K562 (cell line): ENCODE measurements around the gene TMEM179. TPM values are rescaled to one million over a fixed set of nuclear protein-coding genes. Genes with fewer than 3 reads are reported as not detected.
A peak's percentile ranks its signal among the peaks of the same experiment; 100 is the strongest.

Experiments
- ATAC-seq: fragments of 200-7000 bp; cut with Tn5 transposase; 3 replicates; pipeline ENCODE4 v1.9.1; 2020; ENCODE audit warnings: moderate library complexity
- BruUV-seq: library from RNA; stranded (reverse); fragments of 400-500 nt; replicated peaks from 2 replicates; lab custom pipeline; 2021; lab: Mats Ljungman, UMichigan
- CTCF ChIA-PET: fragments of 300-600 bp; formaldehyde crosslinking; extraction: SDS; loops from one replicate; lab custom pipeline; 2021; ENCODE audit warnings: low intra/inter-chr PET ratio; lab: Yijun Ruan, JAX
- POLR2A ChIA-PET: fragments of 300-600, 350-650 bp; sonication (Branson Sonifier 250); formaldehyde crosslinking; extraction: SDS; loops from one replicate; lab custom pipeline; 2021; ENCODE audit warnings: antibody characterized with exemption, inconsistent platforms; lab: Yijun Ruan, JAX
- DNase-seq, 4 experiments: peaks; one replicate each; pipeline versions ENCODE4 v3.0.0 to v3.0.0-alpha.2; 2011 to 2018; ENCODE audit warnings: low spot score in 3 of 4, mixed read lengths in 3 of 4; ENCODE audit errors: extremely low read depth in 1 of 4
- FAIRE-seq: peaks from 2 replicates; lab custom pipeline; 2011; peaks lifted over from hg19 to GRCh38; lab: Jason Lieb, UNC
- H2AFZ ChIP-seq: 2 replicates; pipeline ENCODE4 v1.6.0; 2011; ENCODE audit warnings: low read depth, low read length, control low read depth, inconsistent platforms
- H3K27ac ChIP-seq: fragments of 200-600 bp; 3 replicates; pipeline ENCODE4 v1.8.0; 2011; ENCODE audit warnings: low read depth, mild to moderate bottlenecking, control low read depth, inconsistent platforms, low read length, moderate library complexity, mixed read lengths; ENCODE audit errors: extremely low read depth
- H3K27me3 ChIP-seq, 2 experiments: fragments of 300-600 bp in 1 of 2; 2 replicates in 1 of 2; 3 replicates in 1 of 2; pipeline versions ENCODE4 v1.6.0 to v1.8.0; 2011; ENCODE audit warnings: inconsistent platforms in 2 of 2, low read length in 2 of 2, mild to moderate bottlenecking in 1 of 2, mixed read lengths in 1 of 2, moderate library complexity in 1 of 2; ENCODE audit not compliant: control insufficient read depth in 2 of 2, insufficient read depth in 2 of 2
- H3K36me3 ChIP-seq: fragments of 300-600 bp; 3 replicates; pipeline ENCODE4 v1.8.0; 2011; ENCODE audit warnings: mild to moderate bottlenecking, low read length, inconsistent platforms; ENCODE audit not compliant: control insufficient read depth, insufficient read depth
- H3K4me1 ChIP-seq, 2 experiments: fragments of 200-600 bp in 1 of 2; replicated peaks in 1 of 2; 2 replicates in 1 of 2; 3 replicates in 1 of 2; pipeline versions ENCODE4 v1.5.1 to v1.8.0; 2011; ENCODE audit warnings: inconsistent platforms in 2 of 2, low read length in 2 of 2, mild to moderate bottlenecking in 1 of 2, mixed read lengths in 1 of 2, moderate library complexity in 1 of 2; ENCODE audit not compliant: control insufficient read depth in 2 of 2, insufficient read depth in 2 of 2
- H3K4me2 ChIP-seq: 2 replicates; pipeline ENCODE4 v1.6.1; 2011; ENCODE audit warnings: low read length, control low read depth, inconsistent platforms, mixed read lengths; ENCODE audit not compliant: insufficient read depth
- H3K4me3 ChIP-seq: fragments of 200-600 bp; sonication (generic), shearing (Covaris generic); 2 replicates; pipeline ENCODE4 v1.5.1; 2016; ENCODE audit warnings: control low read depth, inconsistent platforms
- H3K79me2 ChIP-seq: fragments of 200-600 bp; 3 replicates; pipeline ENCODE4 v1.8.0; 2011; ENCODE audit warnings: low read length, inconsistent platforms; ENCODE audit not compliant: control insufficient read depth, insufficient read depth
- H3K9ac ChIP-seq, 2 experiments: 2 replicates each; pipeline versions ENCODE4 v1.6.0 to v1.6.1; 2011; ENCODE audit warnings: low read depth in 2 of 2, low read length in 2 of 2, control low read depth in 1 of 2, inconsistent platforms in 1 of 2, mild to moderate bottlenecking in 1 of 2, mixed read lengths in 1 of 2; ENCODE audit not compliant: insufficient read depth in 1 of 2
- H3K9me1 ChIP-seq: one replicate; pipeline ENCODE4 v1.6.0; 2011; ENCODE audit warnings: inconsistent platforms, mild to moderate bottlenecking, low read length, moderate library complexity; ENCODE audit not compliant: control insufficient read depth, insufficient read depth
- H3K9me3 ChIP-seq: replicated peaks from 2 replicates; pipeline ENCODE4 v1.5.1; 2011; ENCODE audit warnings: low read depth, low read length, inconsistent platforms; ENCODE audit not compliant: control insufficient read depth, insufficient read depth
- H4K20me1 ChIP-seq: replicated peaks from 2 replicates; pipeline ENCODE4 v1.6.1; 2011; ENCODE audit warnings: low read length, inconsistent platforms, mixed read lengths; ENCODE audit not compliant: control insufficient read depth, insufficient read depth
- DEAF1 ChIP-seq: fragments of 450-650 bp; formaldehyde crosslinking; IDR thresholded peaks from 2 replicates; pipeline ENCODE4 v1.4.0; 2020; ENCODE audit warnings: mild to moderate bottlenecking, moderate library complexity
- ETV6 ChIP-seq, 3 experiments: fragments of 150-350 bp in 1 of 3; sonication (generic) in 1 of 3; formaldehyde crosslinking in 1 of 3; IDR thresholded peaks; 2 replicates each; pipeline versions ENCODE4 v1.6.1 to v1.8.0; 2014 to 2022; ENCODE audit warnings: borderline replicate concordance in 2 of 3, low read depth in 2 of 3, antibody characterized with exemption in 1 of 3, low read length in 1 of 3, mild to moderate bottlenecking in 1 of 3, missing genetic modification reagents in 1 of 3
- MAFG ChIP-seq: fragments of 450-650 bp; conservative IDR thresholded peaks from 2 replicates; pipeline ENCODE4 v1.6.1; 2016; ENCODE audit warnings: missing genetic modification characterization, missing compliant biosample characterization
- RAD21 ChIP-seq, 2 experiments: fragments of 250-450 bp in 1 of 2; fragments of 450-650 bp in 1 of 2; sonication (Bioruptor Pico) in 1 of 2; formaldehyde crosslinking in 1 of 2; IDR thresholded peaks in 1 of 2; conservative IDR thresholded peaks in 1 of 2; 2 replicates each; pipeline versions ENCODE4 v1.4.0 to v1.8.0; 2020 to 2022; ENCODE audit warnings: mild to moderate bottlenecking in 2 of 2, moderate library complexity in 1 of 2
- SMC3 ChIP-seq: conservative IDR thresholded peaks from 2 replicates; pipeline ENCODE4 v1.6.1; 2011; ENCODE audit warnings: low read depth, low read length, improper control_type of control experiment; ENCODE audit not compliant: insufficient read depth
- ZBTB7A ChIP-seq: IDR thresholded peaks from 2 replicates; pipeline ENCODE4 v1.6.1; 2011; ENCODE audit warnings: low read depth, mild to moderate bottlenecking, low read length, moderate library complexity, borderline replicate concordance; ENCODE audit not compliant: control insufficient read depth
- ZNF143 ChIP-seq: sonication (generic); formaldehyde crosslinking; IDR thresholded peaks from 2 replicates; pipeline ENCODE4 v1.9.0; 2022; ENCODE audit warnings: mild to moderate bottlenecking, missing genetic modification reagents
- WGBS: fragments of 100-300 bp; shearing (Covaris generic); methylation state at CpG from one replicate; pipeline ENCODE4 v1.1.6; 2016; ENCODE audit warnings: low coverage, mixed read lengths; ENCODE audit not compliant: insufficient coverage; ENCODE audit errors: missing lambda C conversion rate; 5-methylcytosine and 5-hydroxymethylcytosine counted together
- in situ Hi-C: fragments of 300-500 bp; cut with MboI; formaldehyde crosslinking; loops from 4 replicates; pipeline ENCODE4 v1.15.0; 2018; ENCODE audit warnings: inconsistent platforms, mixed read lengths
- intact Hi-C: fragments of 100-400 bp; cut with micrococcal nuclease; formaldehyde crosslinking; loops from 2 replicates; pipeline ENCODE4 v1.14.2; 2022
- polyA plus RNA-seq, 8 experiments: library from polyadenylated mRNA; depleted of rRNA in 4 of 8; stranded (reverse) in 5 of 8; unstranded in 3 of 8; fragments of >200 nt; fragmentation: Nextera tagmentation in 2 of 8; fragmentation: Illumina TruSeq in 1 of 8; extraction: Ambion mirVana in 2 of 8; extraction: Trizol in 1 of 8; gene quantifications; 2 replicates each; pipeline versions ENCODE4 v1.2.1 to v1.2.3, GENCODE V29; 2011 to 2014; ENCODE audit warnings: inconsistent platforms in 1 of 8, missing spikeins in 1 of 8
- total RNA-seq, 7 experiments: library from RNA; depleted of rRNA in 6 of 7; stranded (reverse); fragments of >200 nt in 6 of 7; fragmentation: Illumina TruSeq in 2 of 7; extraction: Trizol in 2 of 7; gene quantifications; 2 replicates each; pipeline versions ENCODE4 v1.2.1 to v1.2.3, GENCODE V29; 2011 to 2021; ENCODE audit warnings: low replicate concordance in 1 of 7
- TF ChIP-seq, protein P1 (sequence below), 3 experiments: IDR thresholded peaks in 2 of 3; conservative IDR thresholded peaks in 1 of 3; 2 replicates each; pipeline ENCODE4 v1.5.1; 2011 to 2012; ENCODE audit warnings: low read length in 3 of 3, mild to moderate bottlenecking in 3 of 3, control low read depth in 2 of 3, improper control_type of control experiment in 1 of 3, inconsistent platforms in 1 of 3, low read depth in 1 of 3, mixed read lengths in 1 of 3, moderate library complexity in 1 of 3; ENCODE audit not compliant: insufficient read depth in 2 of 3

Gene TMEM179
- total and polyA plus RNA-seq, 9 of the 15 experiments (the other 6 are each of a cell fraction or from before 2014, with no cell fraction given): not detected

GRCh38 chr14:104563742-104564615 is 40.6 kb downstream of the TMEM179 start:
- WGBS: 0% methylated on average over 19 of the region's 27 CpGs
- no peak overlapping the region for H3K4me2 ChIP-seq
- TF ChIP-seq, protein P1, sequence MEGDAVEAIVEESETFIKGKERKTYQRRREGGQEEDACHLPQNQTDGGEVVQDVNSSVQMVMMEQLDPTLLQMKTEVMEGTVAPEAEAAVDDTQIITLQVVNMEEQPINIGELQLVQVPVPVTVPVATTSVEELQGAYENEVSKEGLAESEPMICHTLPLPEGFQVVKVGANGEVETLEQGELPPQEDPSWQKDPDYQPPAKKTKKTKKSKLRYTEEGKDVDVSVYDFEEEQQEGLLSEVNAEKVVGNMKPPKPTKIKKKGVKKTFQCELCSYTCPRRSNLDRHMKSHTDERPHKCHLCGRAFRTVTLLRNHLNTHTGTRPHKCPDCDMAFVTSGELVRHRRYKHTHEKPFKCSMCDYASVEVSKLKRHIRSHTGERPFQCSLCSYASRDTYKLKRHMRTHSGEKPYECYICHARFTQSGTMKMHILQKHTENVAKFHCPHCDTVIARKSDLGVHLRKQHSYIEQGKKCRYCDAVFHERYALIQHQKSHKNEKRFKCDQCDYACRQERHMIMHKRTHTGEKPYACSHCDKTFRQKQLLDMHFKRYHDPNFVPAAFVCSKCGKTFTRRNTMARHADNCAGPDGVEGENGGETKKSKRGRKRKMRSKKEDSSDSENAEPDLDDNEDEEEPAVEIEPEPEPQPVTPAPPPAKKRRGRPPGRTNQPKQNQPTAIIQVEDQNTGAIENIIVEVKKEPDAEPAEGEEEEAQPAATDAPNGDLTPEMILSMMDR (IDR thresholded peaks at IDR 0.05 in 2 of 3, conservative IDR thresholded peaks at IDR 0.05 in 1 of 3; ENCODE audit: insufficient read depth in 2 of 3, low read depth in 1 of 3, low read length in 3 of 3): peak; percentile 70 to 82 (median 77)
- TF ChIP-seq MAFG (tag) (0 out of 2 replicates have a peak, but pooled peaks have one; percentile 24), SMC3 (peak; percentile 62), ZBTB7A (0 out of 2 replicates have a peak, but pooled peaks have one; percentile 20), RAD21 (CRISPR knock-in tag; conservative IDR thresholded peaks at IDR 0.05 in 1 of 2, IDR thresholded peaks at IDR 0.05 in 1 of 2) (peak; percentile 66 to 78), DEAF1 (0 out of 2 replicates have a peak, but pooled peaks have one; percentile 32), ZNF143 (CRISPR knock-in tag) (no peak), ETV6 (IDR thresholded peaks at IDR 0.05; ENCODE audit: borderline replicate concordance in 1 of 2, low read depth in 2 of 2, low read length in 1 of 2) (no peak), ETV6 (CRISPR knock-in tag; IDR thresholded peaks at IDR 0.05; ENCODE audit: borderline replicate concordance) (no peak)

More at GRCh38 chr14:104563742-104564615, 40.6 kb downstream of the TMEM179 start:
- H3K79me2 ChIP-seq: no peaks in the 10 kb centered on the region
- BruUV-seq: no TSS peak
- H3K4me3 ChIP-seq: no peak overlapping the region
- no peaks in the 10 kb centered on the region for H3K9me3 ChIP-seq
- H3K36me3 ChIP-seq: no peaks in the 10 kb centered on the region
- peak; percentile 68 to 86 (median 79) for DNase-seq
- CTCF ChIA-PET: interaction anchor here (0.6 to 2.4 kb wide), 2 partner anchors 486 to 830 kb away, joined by 3 to 9 read pairs; no protein-coding TSS in a partner anchor
- no peaks in the 10 kb centered on the region for H3K9me1 ChIP-seq
- peak; percentile 94 for ATAC-seq
- H3K4me1 ChIP-seq: peaks cover 0 to 40% of the 10 kb centered on the region in 2 experiments; a peak in 2 of 5 replicates
- H3K27ac ChIP-seq: no peak overlapping the region
- POLR2A ChIA-PET: interaction anchor here (0.6 to 1.1 kb wide), 4 partner anchors 10 to 487 kb away, joined by 3 to 5 read pairs (median 3); no protein-coding TSS in a partner anchor
- H4K20me1 ChIP-seq: no peaks in the 10 kb centered on the region; the same call in none of the 2 replicates
- intact Hi-C loops (loop anchor here (5.0 to 10.0 kb wide), 3 partner anchors 61 to 487 kb away; no protein-coding TSS in a partner anchor), in situ Hi-C loops (no loop called here)
- H2AFZ ChIP-seq: no peak overlapping the region
- FAIRE-seq: no peak
- H3K27me3 ChIP-seq: peaks cover 0 to 39% of the 10 kb centered on the region in 2 experiments; a peak in 3 of 5 replicates
- H3K9ac ChIP-seq: no peak overlapping the region
